Measurements from ENCODE around the gene CAPZA3.

GRCh38 chr12:18720690-18721089 lies 17.2 kb upstream of the CAPZA3 start:
- no peak for TF ChIP-seq FOXK2 (IDR thresholded peaks at IDR 0.05)
- no peak for TF ChIP-seq CTBP1 (IDR thresholded peaks at IDR 0.05; ENCODE audit: borderline replicate concordance)
- no peak for TF ChIP-seq ELF4 (IDR thresholded peaks at IDR 0.05)
- TF ChIP-seq SUZ12 (IDR thresholded peaks at IDR 0.05): no peak
- TF ChIP-seq, protein P1, sequence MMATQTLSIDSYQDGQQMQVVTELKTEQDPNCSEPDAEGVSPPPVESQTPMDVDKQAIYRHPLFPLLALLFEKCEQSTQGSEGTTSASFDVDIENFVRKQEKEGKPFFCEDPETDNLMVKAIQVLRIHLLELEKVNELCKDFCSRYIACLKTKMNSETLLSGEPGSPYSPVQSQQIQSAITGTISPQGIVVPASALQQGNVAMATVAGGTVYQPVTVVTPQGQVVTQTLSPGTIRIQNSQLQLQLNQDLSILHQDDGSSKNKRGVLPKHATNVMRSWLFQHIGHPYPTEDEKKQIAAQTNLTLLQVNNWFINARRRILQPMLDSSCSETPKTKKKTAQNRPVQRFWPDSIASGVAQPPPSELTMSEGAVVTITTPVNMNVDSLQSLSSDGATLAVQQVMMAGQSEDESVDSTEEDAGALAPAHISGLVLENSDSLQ (IDR thresholded peaks at IDR 0.05): no peak
- TF ChIP-seq FOXM1 (IDR thresholded peaks at IDR 0.05; ENCODE audit: borderline replicate concordance): no peak
- no peak for TF ChIP-seq HDGF (IDR thresholded peaks at IDR 0.05; ENCODE audit: borderline replicate concordance)
- no peak for TF ChIP-seq TARDBP (IDR thresholded peaks at IDR 0.05)
- TF ChIP-seq NFRKB (IDR thresholded peaks at IDR 0.05): no peak
- TF ChIP-seq BHLHE40 (IDR thresholded peaks at IDR 0.05; ENCODE audit: borderline replicate concordance): no peak
- TF ChIP-seq SP1 (IDR thresholded peaks at IDR 0.05): no peak
